ENCODE measurements around the gene DEK.
"Not testable (repeated sequence)": the region's sequence is repeated elsewhere in the genome, so short reads cannot be mapped to it uniquely, and the experiment has no call there.

Gene DEK

GRCh38 chr6:18215436-18215835 is 48.9 kb downstream of the DEK start:
- intact Hi-C loops (cut with micrococcal nuclease) = no loop called here
- Mint-ChIP-seq H3K27ac (no peak overlapping the region), H3K4me3 (no peak overlapping the region), H3K27me3 (no peaks in the 10 kb centered on the region), H3K9me3 (no peaks in the 10 kb centered on the region), H3K36me3 (ENCODE audit: low read depth) (peaks cover 99% of the 10 kb centered on the region), H3K4me1 (ENCODE audit: low read depth) (peaks cover 23% of the 10 kb centered on the region)

DNA sequence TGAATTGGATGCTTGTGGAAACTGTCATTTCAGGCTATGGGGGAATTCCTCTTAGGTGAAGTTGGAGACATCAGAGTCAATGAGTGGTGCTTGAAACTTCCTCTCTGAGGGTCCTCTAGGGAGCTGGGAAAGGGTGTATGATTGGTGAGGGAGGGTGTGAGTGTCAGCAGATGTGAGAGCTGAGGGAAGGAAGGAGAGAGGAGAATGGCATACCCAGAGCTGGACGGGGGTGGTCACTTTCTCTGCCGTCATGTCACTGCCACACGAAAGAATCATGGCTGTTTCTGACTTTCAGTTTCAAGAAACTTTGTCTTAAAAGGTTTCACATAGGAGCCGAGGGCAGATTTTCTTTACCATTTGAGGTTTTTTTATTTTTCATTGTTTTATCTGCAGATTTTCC is 50.3 kb downstream of the DEK start:
- Mint-ChIP-seq H3K4me3 (no peak overlapping the region), H3K9me3 (no peaks in the 10 kb centered on the region), H3K27ac (no peak overlapping the region), H3K4me1 (ENCODE audit: low read depth) (peaks cover 23% of the 10 kb centered on the region), H3K27me3 (no peaks in the 10 kb centered on the region), H3K36me3 (ENCODE audit: low read depth) (peaks cover 99% of the 10 kb centered on the region)
- intact Hi-C loops (cut with micrococcal nuclease) = no loop called here

DNA sequence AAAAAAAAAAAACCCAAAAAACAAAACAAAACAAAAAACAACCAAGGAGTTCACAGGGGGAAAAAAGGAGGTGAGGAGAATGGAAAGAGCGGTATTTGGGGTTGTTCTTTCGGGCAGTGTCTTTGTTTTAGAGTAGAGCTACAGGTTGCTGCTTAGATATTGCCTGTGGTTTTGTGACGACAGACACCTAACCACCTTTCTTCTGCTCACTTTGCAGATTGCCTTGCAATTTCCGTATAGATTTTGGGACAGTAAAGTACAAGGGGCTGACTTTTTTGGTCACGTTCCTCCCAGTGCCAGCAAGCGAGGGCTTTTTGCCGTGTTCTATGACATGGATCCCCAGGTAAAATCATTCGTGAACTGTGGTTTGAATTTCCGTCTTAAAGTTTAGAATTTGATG is 50.9 kb downstream of the DEK start:
- H3K9me3 Mint-ChIP-seq = no peaks in the 10 kb centered on the region
- peaks cover 23% of the 10 kb centered on the region for H3K4me1 Mint-ChIP-seq (ENCODE audit: low read depth)
- intact Hi-C loops (cut with micrococcal nuclease) = no loop called here
- no peaks in the 10 kb centered on the region for H3K27me3 Mint-ChIP-seq
- peaks cover 99% of the 10 kb centered on the region for H3K36me3 Mint-ChIP-seq (ENCODE audit: low read depth)
- H3K27ac Mint-ChIP-seq = no peak overlapping the region
- H3K4me3 Mint-ChIP-seq = no peak overlapping the region

DNA sequence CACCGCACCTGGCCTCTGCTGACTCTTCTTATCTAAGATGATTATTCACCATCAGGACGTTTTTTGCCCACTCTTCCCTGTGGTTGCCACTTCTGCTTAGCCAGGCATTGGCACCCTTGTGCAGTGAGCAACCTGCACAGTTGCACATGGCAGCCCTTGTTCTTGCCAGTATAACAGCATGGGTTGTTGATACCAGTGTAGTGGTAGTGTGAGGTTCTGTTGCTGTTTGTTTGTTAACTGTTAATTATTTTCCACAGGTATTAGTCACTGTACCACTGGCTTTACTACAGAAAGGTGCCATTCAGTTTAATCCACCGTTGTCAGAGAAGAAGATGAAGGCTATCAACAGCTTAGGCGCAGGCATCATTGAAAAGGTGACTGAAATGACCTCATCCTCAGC is 52.1 kb downstream of the DEK start:
- H3K9me3 Mint-ChIP-seq = no peaks in the 10 kb centered on the region
- H3K36me3 Mint-ChIP-seq (ENCODE audit: low read depth) = peaks cover 99% of the 10 kb centered on the region
- no peak overlapping the region for H3K27ac Mint-ChIP-seq
- no peaks in the 10 kb centered on the region for H3K27me3 Mint-ChIP-seq
- H3K4me1 Mint-ChIP-seq (ENCODE audit: low read depth) = peaks cover 23% of the 10 kb centered on the region
- H3K4me3 Mint-ChIP-seq = no peak overlapping the region
- intact Hi-C loops (cut with micrococcal nuclease) = no loop called here

- no peaks in the 10 kb centered on the region for H3K9me3 Mint-ChIP-seq
- peaks cover 99% of the 10 kb centered on the region for H3K36me3 Mint-ChIP-seq (ENCODE audit: low read depth)
- H3K4me3 Mint-ChIP-seq = no peak overlapping the region
- intact Hi-C loops (cut with micrococcal nuclease) = no loop called here
- no peaks in the 10 kb centered on the region for H3K27me3 Mint-ChIP-seq
- H3K4me1 Mint-ChIP-seq (ENCODE audit: low read depth) = peaks cover 22% of the 10 kb centered on the region
- no peak overlapping the region for H3K27ac Mint-ChIP-seq
These were observed 53.0 kb downstream of the DEK start for GRCh38 chr6:18211338-18211737.

- intact Hi-C loops (cut with micrococcal nuclease) = no loop called here
- H3K27me3 Mint-ChIP-seq = no peaks in the 10 kb centered on the region
- H3K4me3 Mint-ChIP-seq = no peak overlapping the region
- H3K36me3 Mint-ChIP-seq (ENCODE audit: low read depth) = peaks cover 99% of the 10 kb centered on the region
- peaks cover 16% of the 10 kb centered on the region for H3K4me1 Mint-ChIP-seq (ENCODE audit: low read depth)
- no peak overlapping the region for H3K27ac Mint-ChIP-seq
- no peaks in the 10 kb centered on the region for H3K9me3 Mint-ChIP-seq
These were observed 53.6 kb downstream of the DEK start for GRCh38 chr6:18210707-18211106.

- Mint-ChIP-seq H3K4me1 (ENCODE audit: low read depth) (peaks cover 5% of the 10 kb centered on the region), H3K27me3 (no peaks in the 10 kb centered on the region), H3K9me3 (no peaks in the 10 kb centered on the region), H3K4me3 (no peak overlapping the region), H3K36me3 (ENCODE audit: low read depth) (peaks cover 100% of the 10 kb centered on the region), H3K27ac (no peak overlapping the region)
- intact Hi-C loops (cut with micrococcal nuclease) = no loop called here
These were observed 54.7 kb downstream of the DEK start for GRCh38 chr6:18209539-18210197.

DNA sequence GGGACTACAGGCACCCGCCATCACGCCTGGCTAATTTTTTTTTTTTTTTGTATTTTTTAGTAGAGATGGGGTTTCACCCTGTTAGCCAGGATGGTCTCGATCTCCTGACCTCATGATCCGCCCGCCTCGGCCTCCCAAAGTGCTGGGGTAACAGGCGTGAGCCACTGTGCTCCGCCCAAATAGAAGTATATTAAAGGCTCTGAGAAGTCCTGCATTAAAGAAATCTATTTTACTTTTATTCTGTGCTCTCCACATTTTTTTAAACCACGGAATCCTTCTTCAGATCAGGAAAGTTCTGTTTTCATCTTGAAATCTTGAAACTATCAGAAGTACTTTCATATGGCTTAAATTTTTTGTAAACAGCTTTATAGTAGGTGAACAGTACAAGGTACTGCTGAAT is 55.6 kb downstream of the DEK start:
- intact Hi-C loops (cut with micrococcal nuclease); H3K4me3 Mint-ChIP-seq; H3K4me1 Mint-ChIP-seq (ENCODE audit: low read depth); H3K27me3 Mint-ChIP-seq; H3K9me3 Mint-ChIP-seq; H3K27ac Mint-ChIP-seq: not testable (repeated sequence)
- H3K36me3 Mint-ChIP-seq (ENCODE audit: low read depth) = peaks cover 100% of the 10 kb centered on the region

DNA sequence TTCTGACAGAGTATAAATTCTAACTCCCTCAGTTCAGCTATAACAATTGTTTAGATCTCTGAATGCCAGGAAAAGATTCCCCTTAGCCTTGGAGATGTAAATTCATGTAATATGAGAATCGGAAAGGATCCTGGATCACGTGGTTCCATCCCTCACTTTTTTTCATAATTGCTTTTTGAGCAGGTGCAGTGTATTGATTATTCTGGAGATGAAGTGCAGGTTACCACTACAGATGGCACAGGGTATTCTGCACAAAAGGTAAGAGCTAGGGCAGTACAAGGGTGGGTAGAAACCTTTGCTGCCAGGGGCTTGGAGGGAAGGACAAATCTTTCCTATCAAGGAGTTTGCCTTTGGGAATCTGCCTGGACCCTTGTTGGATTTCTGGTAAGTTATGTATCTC is 56.4 kb downstream of the DEK start:
- Mint-ChIP-seq H3K4me1 (ENCODE audit: low read depth) (no peaks in the 10 kb centered on the region), H3K9me3 (no peaks in the 10 kb centered on the region), H3K4me3 (no peak overlapping the region), H3K27me3 (no peaks in the 10 kb centered on the region), H3K27ac (no peak overlapping the region), H3K36me3 (ENCODE audit: low read depth) (peaks cover 97% of the 10 kb centered on the region)
- intact Hi-C loops (cut with micrococcal nuclease) = no loop called here

GRCh38 chr6:18207438-18207837 is 56.9 kb downstream of the DEK start:
- H3K27ac Mint-ChIP-seq = no peak overlapping the region
- no peaks in the 10 kb centered on the region for H3K27me3 Mint-ChIP-seq
- H3K36me3 Mint-ChIP-seq (ENCODE audit: low read depth) = peaks cover 97% of the 10 kb centered on the region
- H3K4me1 Mint-ChIP-seq (ENCODE audit: low read depth) = no peaks in the 10 kb centered on the region
- intact Hi-C loops (cut with micrococcal nuclease) = no loop called here
- no peaks in the 10 kb centered on the region for H3K9me3 Mint-ChIP-seq
- no peak overlapping the region for H3K4me3 Mint-ChIP-seq

- intact Hi-C loops (cut with micrococcal nuclease) = no loop called here
- Mint-ChIP-seq H3K4me1 (ENCODE audit: low read depth) (no peaks in the 10 kb centered on the region), H3K27me3 (no peaks in the 10 kb centered on the region), H3K4me3 (no peak overlapping the region), H3K9me3 (no peaks in the 10 kb centered on the region), H3K27ac (peak overlapping the region; percentile 25), H3K36me3 (ENCODE audit: low read depth) (peaks cover 97% of the 10 kb centered on the region)
These were observed 57.7 kb downstream of the DEK start for GRCh38 chr6:18206591-18206990.

- no peaks in the 10 kb centered on the region for H3K9me3 Mint-ChIP-seq
- H3K27ac Mint-ChIP-seq = no peak overlapping the region
- intact Hi-C loops (cut with micrococcal nuclease) = no loop called here
- H3K4me3 Mint-ChIP-seq = no peak overlapping the region
- H3K27me3 Mint-ChIP-seq = no peaks in the 10 kb centered on the region
- peaks cover 96% of the 10 kb centered on the region for H3K36me3 Mint-ChIP-seq (ENCODE audit: low read depth)
- H3K4me1 Mint-ChIP-seq (ENCODE audit: low read depth) = no peaks in the 10 kb centered on the region
These were observed 59.6 kb downstream of the DEK start for GRCh38 chr6:18204691-18205090.

DNA sequence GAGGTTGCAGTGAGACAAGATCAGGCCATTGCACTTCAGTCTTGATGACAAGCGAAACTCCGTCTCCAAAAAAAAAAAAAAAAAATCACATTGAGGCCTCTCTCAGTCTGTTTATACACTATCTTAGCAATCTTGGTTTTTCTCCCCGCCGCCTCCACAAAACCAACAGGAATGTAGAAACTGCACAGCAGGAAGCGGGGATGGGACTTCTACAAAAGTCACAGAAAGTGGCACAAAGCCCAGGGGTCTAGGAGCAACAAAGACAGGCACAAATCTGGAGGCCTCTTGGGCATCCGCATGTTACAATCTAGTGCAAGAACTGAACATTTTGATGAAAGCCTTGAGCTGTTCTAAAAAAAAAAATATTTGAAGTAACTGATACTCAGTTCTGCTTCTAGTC is 60.5 kb downstream of the DEK start:
- H3K27ac Mint-ChIP-seq = no peak overlapping the region
- intact Hi-C loops (cut with micrococcal nuclease) = no loop called here
- no peaks in the 10 kb centered on the region for H3K4me1 Mint-ChIP-seq (ENCODE audit: low read depth)
- no peak overlapping the region for H3K4me3 Mint-ChIP-seq
- no peaks in the 10 kb centered on the region for H3K27me3 Mint-ChIP-seq
- no peaks in the 10 kb centered on the region for H3K9me3 Mint-ChIP-seq
- peaks cover 93% of the 10 kb centered on the region for H3K36me3 Mint-ChIP-seq (ENCODE audit: low read depth)

DNA sequence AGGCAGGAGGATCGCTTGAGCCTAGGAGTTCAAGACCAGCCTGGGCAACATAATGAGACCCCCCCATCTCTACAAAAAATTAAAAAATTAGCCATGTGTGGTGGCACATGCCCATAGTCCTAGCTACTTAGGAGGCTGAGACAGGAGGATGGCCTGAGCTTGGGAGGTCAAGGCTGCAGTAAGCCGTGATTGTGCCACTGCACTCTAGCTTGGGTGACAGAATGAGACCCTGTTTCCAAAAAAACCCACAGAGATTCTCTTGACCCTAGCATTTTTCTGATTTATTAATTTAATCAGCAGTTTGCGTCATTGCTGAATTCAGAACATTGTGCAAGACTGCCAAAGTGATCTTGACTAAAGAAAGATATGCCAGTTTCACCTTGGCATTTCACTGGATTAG is 72.3 kb downstream of the DEK start:
- H3K27me3 Mint-ChIP-seq = no peaks in the 10 kb centered on the region
- intact Hi-C loops (cut with micrococcal nuclease) = no loop called here
- no peak overlapping the region for H3K4me3 Mint-ChIP-seq
- H3K27ac Mint-ChIP-seq = no peak overlapping the region
- H3K9me3 Mint-ChIP-seq = no peaks in the 10 kb centered on the region
- H3K4me1 Mint-ChIP-seq (ENCODE audit: low read depth) = peaks cover 4% of the 10 kb centered on the region
- H3K36me3 Mint-ChIP-seq (ENCODE audit: low read depth) = peaks cover 85% of the 10 kb centered on the region

- intact Hi-C loops (cut with micrococcal nuclease) = no loop called here
- Mint-ChIP-seq H3K36me3 (ENCODE audit: low read depth) (peaks cover 71% of the 10 kb centered on the region), H3K4me3 (no peak overlapping the region), H3K4me1 (ENCODE audit: low read depth) (peaks cover 15% of the 10 kb centered on the region), H3K9me3 (no peaks in the 10 kb centered on the region), H3K27ac (no peak overlapping the region), H3K27me3 (no peaks in the 10 kb centered on the region)
These were observed 75.1 kb downstream of the DEK start for GRCh38 chr6:18189196-18189595.
